ENCODE data around the gene NFKBIE. TPM values are rescaled to one million over a fixed set of nuclear protein-coding genes. Genes with fewer than 3 reads are reported as not detected.
A peak's percentile ranks its signal among the peaks of the same experiment; 100 is the strongest.

NFKBIE gene
- total and polyA plus RNA-seq, 2 experiments from 2014 or later: 14.6 to 25.9 TPM

DNA sequence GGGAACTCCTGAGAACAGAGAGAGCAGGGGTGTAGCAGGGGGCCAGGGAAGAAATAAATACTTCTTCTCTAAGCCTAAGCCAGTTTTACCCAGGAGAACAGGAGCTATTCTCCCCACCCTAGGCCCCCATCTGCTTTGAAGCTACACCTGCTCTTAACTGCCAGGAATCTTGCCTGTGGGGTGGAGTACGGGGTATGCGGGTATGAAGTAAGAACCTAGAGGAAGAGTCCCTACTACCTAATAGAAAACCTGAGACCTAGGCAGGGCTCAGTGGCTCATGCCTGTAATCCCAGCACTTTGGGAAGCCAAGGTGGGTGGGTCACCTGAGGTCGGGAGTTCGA lies 40.4 kb downstream of the NFKBIE start (continued):
- TF ChIP-seq, protein P1, sequence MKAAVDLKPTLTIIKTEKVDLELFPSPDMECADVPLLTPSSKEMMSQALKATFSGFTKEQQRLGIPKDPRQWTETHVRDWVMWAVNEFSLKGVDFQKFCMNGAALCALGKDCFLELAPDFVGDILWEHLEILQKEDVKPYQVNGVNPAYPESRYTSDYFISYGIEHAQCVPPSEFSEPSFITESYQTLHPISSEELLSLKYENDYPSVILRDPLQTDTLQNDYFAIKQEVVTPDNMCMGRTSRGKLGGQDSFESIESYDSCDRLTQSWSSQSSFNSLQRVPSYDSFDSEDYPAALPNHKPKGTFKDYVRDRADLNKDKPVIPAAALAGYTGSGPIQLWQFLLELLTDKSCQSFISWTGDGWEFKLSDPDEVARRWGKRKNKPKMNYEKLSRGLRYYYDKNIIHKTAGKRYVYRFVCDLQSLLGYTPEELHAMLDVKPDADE (IDR thresholded peaks at IDR 0.05): no peak
- TF ChIP-seq ZNF331 (CRISPR knock-in tag; IDR thresholded peaks at IDR 0.05; ENCODE audit: low read depth) (no peak), ZNF462 (CRISPR knock-in tag; IDR thresholded peaks at IDR 0.05) (no peak), STAT1 (IDR thresholded peaks at IDR 0.05; ENCODE audit: unreplicated experiment) (no peak), NANOG (IDR thresholded peaks at IDR 0.05; ENCODE audit: borderline replicate concordance) (no peak)

DNA sequence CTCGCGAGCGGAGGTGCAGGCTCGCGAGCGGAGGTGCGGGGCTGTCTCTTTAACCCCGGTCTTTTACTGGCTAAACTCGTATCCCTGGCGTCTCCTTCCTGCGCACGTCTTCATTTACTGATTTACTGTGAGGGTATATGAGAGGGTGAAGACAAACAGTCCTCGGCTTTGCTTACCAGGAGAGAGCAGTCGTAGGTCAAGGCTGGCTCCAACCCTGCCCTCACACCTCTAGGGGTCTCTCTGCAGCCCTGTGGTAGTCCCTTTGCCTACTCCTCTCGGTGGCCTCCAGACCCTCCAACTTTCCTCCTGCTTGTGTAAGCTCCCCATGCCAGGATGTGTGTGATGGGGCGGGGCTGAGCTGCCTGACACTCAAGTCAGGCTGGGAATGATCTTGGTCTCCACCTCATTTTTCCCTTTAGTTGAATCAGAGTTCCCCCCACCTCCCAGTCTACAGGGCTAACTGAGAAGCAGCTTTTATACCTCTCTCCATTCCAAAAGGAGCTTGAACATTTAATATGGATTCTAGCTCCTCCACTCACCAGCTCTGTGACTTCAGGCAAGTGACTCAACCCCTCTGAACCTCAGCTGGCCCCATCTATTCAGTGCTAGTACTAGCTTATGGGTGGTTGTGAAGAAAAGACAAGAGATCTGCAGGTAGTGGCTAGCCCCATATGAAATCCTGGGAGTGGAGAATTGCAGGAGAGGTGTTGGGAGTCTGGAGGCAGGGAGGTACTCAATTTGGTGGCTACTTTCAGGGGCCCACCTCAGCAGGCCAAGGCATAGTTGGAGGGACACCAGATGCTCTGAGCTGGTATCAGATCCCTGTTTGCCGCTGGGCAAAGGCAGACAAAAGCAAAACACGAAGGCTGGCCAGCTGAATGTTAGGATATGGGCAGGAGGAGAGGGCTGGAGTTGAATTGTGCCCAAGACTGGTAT lies 41.1 kb downstream of the NFKBIE start:
- Histone ChIP-seq H3K79me2 (replicated peaks; ENCODE audit: insufficient read depth) (peaks cover 47% of the 10 kb centered on the region), H3K4me3 (peak overlapping the region; percentile 84), H3K9me2 (ENCODE audit: insufficient read depth) (no peaks in the 10 kb centered on the region), H2AFZ (no peak overlapping the region), H3K36me3 (ENCODE audit: insufficient read depth) (no peaks in the 10 kb centered on the region), H3K27me3 (ENCODE audit: insufficient read depth) (no peaks in the 10 kb centered on the region), H3K4me1 (ENCODE audit: insufficient read depth) (peaks cover 47% of the 10 kb centered on the region), H3F3A (replicated peaks; ENCODE audit: low read depth) (peaks cover 24% of the 10 kb centered on the region), H3K4me2 (peak overlapping the region; percentile 98), H3K27ac (ENCODE audit: low read depth) (peak overlapping the region; percentile 78), H4K20me1 (replicated peaks; ENCODE audit: insufficient read depth) (peaks cover 32% of the 10 kb centered on the region)
- Mint-ChIP-seq H3K4me3 (peak overlapping the region; percentile 94), H3K36me3 (ENCODE audit: low read depth) (peaks cover 30% of the 10 kb centered on the region), H3K4me1 (peaks cover 71% of the 10 kb centered on the region), H3K9me3 (no peaks in the 10 kb centered on the region), H3K27ac (peak overlapping the region; percentile 78), H3K27me3 (ENCODE audit: insufficient read depth, low read depth, poor library complexity) (peaks cover 32% of the 10 kb centered on the region)
- TF ChIP-seq, protein P2, sequence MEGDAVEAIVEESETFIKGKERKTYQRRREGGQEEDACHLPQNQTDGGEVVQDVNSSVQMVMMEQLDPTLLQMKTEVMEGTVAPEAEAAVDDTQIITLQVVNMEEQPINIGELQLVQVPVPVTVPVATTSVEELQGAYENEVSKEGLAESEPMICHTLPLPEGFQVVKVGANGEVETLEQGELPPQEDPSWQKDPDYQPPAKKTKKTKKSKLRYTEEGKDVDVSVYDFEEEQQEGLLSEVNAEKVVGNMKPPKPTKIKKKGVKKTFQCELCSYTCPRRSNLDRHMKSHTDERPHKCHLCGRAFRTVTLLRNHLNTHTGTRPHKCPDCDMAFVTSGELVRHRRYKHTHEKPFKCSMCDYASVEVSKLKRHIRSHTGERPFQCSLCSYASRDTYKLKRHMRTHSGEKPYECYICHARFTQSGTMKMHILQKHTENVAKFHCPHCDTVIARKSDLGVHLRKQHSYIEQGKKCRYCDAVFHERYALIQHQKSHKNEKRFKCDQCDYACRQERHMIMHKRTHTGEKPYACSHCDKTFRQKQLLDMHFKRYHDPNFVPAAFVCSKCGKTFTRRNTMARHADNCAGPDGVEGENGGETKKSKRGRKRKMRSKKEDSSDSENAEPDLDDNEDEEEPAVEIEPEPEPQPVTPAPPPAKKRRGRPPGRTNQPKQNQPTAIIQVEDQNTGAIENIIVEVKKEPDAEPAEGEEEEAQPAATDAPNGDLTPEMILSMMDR (conservative IDR thresholded peaks at IDR 0.05; ENCODE audit: low read depth in 2 of 2): peak; percentile 6 to 55; a peak in 2 of 4 replicates
- TF ChIP-seq ZNF114 (CRISPR knock-in tag; IDR thresholded peaks at IDR 0.05): no peak
- TF ChIP-seq EZH2 (IDR thresholded peaks at IDR 0.05; ENCODE audit: low read depth, unreplicated experiment): no peak
- TF ChIP-seq EZH2phosphoT487 (IDR thresholded peaks at IDR 0.05; ENCODE audit: unreplicated experiment): no peak
- no peak for DNase-seq (ENCODE audit: low spot score)
- peak; percentile 10 for ATAC-seq

Measured in GM23338 (cell line).